Measurements from ENCODE around the gene CDH12.

DNA sequence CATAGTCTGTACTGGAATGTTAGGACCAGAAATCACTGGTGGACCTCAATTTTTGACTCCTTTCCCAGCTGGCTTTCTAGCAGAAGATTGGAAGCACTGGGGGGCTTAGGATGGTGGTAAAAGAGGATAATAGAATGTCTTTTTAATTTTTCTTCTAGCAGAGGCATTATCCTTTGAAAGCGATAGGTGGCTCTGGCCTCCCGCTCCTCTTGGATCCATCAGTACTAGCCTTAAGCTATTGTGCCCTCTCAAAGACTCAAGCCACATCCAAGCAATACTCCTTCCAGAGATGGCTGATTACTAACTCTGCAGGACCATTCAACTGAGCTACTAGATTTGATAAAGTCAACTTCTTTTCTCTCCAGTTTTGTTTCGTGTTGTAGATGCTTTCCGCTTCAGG, 610.6 kb downstream of the CDH12 start:
- TF ChIP-seq MTA2 (IDR thresholded peaks at IDR 0.05; ENCODE audit: low read depth): no peak
- TF ChIP-seq, protein P1, sequence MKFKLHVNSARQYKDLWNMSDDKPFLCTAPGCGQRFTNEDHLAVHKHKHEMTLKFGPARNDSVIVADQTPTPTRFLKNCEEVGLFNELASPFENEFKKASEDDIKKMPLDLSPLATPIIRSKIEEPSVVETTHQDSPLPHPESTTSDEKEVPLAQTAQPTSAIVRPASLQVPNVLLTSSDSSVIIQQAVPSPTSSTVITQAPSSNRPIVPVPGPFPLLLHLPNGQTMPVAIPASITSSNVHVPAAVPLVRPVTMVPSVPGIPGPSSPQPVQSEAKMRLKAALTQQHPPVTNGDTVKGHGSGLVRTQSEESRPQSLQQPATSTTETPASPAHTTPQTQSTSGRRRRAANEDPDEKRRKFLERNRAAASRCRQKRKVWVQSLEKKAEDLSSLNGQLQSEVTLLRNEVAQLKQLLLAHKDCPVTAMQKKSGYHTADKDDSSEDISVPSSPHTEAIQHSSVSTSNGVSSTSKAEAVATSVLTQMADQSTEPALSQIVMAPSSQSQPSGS (IDR thresholded peaks at IDR 0.05; ENCODE audit: low read length): no peak
- no peak for TF ChIP-seq EP300 (IDR thresholded peaks at IDR 0.05; ENCODE audit: borderline replicate concordance in 1 of 2, control insufficient read depth in 1 of 2, low read depth in 2 of 2, low read length in 2 of 2)
- TF ChIP-seq BRCA1 (IDR thresholded peaks at IDR 0.05; ENCODE audit: low read depth, low read length): no peak
- no peak for TF ChIP-seq MYB (IDR thresholded peaks at IDR 0.05; ENCODE audit: borderline replicate concordance, low read depth, low read length)
- TF ChIP-seq POLR2AphosphoS2 (IDR thresholded peaks at IDR 0.05; ENCODE audit: low read depth, low read length): no peak
- TF ChIP-seq TCF12 (IDR thresholded peaks at IDR 0.05; ENCODE audit: low read depth, low read length): no peak
- no peak for TF ChIP-seq CHD2 (IDR thresholded peaks at IDR 0.05; ENCODE audit: borderline replicate concordance, low read depth, low read length)
- no peak for TF ChIP-seq NFYB (IDR thresholded peaks at IDR 0.05; ENCODE audit: insufficient read depth, low read depth, low read length)
- TF ChIP-seq, protein P2, sequence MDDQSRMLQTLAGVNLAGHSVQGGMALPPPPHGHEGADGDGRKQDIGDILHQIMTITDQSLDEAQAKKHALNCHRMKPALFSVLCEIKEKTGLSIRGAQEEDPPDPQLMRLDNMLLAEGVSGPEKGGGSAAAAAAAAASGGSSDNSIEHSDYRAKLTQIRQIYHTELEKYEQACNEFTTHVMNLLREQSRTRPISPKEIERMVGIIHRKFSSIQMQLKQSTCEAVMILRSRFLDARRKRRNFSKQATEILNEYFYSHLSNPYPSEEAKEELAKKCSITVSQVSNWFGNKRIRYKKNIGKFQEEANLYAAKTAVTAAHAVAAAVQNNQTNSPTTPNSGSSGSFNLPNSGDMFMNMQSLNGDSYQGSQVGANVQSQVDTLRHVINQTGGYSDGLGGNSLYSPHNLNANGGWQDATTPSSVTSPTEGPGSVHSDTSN (IDR thresholded peaks at IDR 0.05; ENCODE audit: insufficient replicate concordance, low read depth, low read length): no peak
- TF ChIP-seq SMC3 (IDR thresholded peaks at IDR 0.05; ENCODE audit: borderline replicate concordance, low read length): no peak
- no peak for TF ChIP-seq PAX8 (IDR thresholded peaks at IDR 0.05)

Data from GM12878 (cell line).